H54 (cell line): ENCODE measurements around the gene CCDC15.

Experiments used
- DNase-seq: peaks from one replicate; pipeline ENCODE4 v3.0.0; 2011; ENCODE audit warnings: low spot score, mixed read lengths; ENCODE audit not compliant: insufficient read length
- FAIRE-seq: peaks from 3 replicates; lab custom pipeline; 2011; peaks lifted over from hg19 to GRCh38; lab: Jason Lieb, UNC
- POLR2A ChIP-seq: IDR thresholded peaks from 2 replicates; pipeline ENCODE4 v1.6.1; 2011; ENCODE audit warnings: low read depth, mild to moderate bottlenecking, low read length

Gene CCDC15

DNA sequence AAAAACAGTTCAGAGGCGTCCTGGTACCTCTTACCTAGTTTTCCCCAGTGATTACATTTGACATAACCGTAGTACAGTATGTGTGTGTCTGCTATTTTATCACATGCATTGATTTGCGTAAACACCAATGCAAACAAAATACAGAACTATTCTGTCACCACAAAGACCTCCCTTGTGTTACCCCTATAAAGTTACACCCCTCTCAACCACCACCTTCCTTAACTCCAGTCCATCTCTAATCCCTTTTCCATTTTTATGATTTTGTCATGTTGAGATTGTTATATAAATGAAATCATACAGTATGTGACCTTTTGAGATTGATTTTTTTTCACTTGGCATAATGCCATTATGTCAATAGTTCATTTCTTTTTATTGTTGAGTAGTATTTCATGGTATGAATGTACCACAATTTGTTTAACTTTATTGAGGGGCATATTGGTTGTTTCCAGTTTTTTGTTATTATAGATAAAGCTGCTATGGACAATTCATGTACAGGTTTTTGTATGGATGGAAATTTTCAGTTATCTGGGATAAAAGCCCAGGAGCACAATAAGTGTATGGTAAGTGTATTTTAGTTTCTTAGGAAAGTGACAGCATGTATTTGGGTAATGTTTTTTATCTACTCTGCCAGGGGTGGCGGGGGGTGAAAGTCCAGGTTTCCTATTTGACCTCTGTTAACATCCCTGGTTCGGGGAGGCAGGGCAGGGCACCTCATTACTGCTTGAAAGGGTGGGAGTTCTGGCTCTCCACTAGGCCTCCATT lies 103.1 kb downstream of the CCDC15 start:
- FAIRE-seq (no peak), DNase-seq (no peak)
- TF ChIP-seq POLR2A, result no peak

DNA sequence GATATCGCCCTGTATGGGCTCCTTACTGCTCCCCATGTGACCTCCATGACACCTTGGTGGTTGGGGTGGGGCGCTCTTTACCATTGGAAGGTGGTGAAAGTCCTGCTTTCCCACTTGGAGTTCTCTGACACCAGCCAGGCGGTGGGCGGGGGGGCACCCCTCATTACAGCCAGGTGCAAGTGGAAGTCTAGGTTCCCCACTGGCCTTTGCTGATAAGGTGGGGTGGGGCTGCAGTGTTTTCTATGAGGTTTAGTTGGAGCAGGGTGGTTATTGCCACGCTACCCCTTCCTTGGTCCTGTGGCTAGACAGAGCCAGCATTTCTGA lies 103.7 kb downstream of the CCDC15 start:
- DNase-seq (no peak), FAIRE-seq (no peak)
- no peak for TF ChIP-seq POLR2A

DNA sequence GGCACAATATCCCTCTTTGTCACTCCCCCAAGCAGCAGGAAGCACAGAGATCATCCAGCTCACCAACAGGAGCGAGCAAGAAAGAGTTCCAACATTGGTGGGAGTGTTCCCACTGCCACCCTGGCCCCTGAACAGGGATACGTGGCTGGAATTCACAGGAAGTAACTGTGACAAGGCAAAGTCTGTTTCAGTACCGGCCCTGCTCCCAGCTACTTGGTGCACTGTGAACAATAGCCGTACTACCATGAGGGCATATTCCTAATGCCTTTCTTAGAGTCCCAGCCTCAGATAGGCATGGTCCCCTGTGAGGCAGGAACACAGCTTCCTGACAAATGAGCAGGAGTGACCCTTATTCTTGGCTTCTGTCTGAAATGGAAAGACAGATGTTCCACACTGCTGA lies 107.3 kb downstream of the CCDC15 start:
- FAIRE-seq (no peak), DNase-seq (no peak)
- no peak for TF ChIP-seq POLR2A

DNA sequence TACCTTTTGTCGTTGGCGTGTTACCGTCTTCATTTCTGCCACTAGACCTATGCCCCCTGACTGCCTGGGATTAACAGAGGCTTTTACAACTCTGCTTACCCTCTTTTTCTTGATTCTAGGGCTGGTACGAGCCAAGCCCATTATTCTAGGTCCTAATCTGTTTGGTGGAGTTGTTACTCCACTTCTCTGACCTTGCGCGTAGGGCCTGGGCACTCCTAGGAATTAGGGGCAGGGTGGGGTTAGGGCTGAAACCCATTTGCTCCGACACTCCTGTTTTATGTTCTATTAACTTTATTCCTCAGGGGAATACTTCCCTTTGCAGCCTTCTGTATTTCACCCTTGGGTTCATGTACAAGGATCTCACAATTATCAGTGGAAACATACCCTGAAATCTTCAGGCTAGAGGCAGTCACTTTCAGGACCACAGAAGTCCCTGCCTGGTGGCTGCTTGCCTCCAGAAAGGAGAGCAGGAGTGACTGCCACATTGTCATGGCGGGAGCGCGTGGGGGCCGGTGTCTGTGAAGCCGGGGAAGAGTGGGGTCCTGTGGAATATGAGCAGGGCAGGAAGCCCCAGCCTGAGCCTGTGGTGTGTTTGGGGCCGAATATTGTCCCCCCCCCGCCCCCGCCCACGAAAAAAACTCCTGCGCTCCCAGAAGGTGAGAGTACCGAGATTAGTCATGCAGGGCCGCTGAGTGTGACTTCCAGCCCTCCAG lies 108.4 kb downstream of the CCDC15 start:
- FAIRE-seq (no peak), DNase-seq (no peak)
- no peak for TF ChIP-seq POLR2A

DNA sequence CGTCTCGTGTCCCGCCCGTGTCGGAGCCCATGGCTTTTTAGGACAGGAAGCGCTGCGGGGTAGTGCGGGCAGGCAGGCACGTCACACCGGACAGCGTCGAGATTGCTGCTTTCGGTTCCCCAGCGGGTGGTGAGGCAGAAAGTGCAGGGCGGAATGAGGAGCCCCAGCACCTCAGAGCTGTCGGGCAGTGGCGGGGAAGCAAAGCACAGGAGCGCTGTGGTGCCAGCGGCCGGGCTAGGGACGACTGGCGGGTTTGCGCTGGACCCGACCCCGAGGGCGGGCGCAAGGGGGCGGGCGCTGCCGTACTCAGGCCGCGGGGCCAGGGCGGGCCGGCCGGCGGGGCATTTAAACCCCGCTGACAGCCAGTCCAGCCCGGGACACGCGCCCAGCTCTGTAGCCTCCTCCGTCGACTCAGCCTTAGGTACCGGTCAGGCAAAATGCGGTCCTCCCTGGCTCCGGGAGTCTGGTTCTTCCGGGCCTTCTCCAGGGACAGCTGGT lies 109.0 kb downstream of the CCDC15 start, which contains the start of gene SLC37A2:
Gene SLC37A2 (plus strand): TSS at position 375 of the 498 bp plus-strand sequence. CDS start 63 bp downstream, at position 438.
- FAIRE-seq (no peak), DNase-seq (peak; percentile 53)
- no peak for TF ChIP-seq POLR2A

DNA sequence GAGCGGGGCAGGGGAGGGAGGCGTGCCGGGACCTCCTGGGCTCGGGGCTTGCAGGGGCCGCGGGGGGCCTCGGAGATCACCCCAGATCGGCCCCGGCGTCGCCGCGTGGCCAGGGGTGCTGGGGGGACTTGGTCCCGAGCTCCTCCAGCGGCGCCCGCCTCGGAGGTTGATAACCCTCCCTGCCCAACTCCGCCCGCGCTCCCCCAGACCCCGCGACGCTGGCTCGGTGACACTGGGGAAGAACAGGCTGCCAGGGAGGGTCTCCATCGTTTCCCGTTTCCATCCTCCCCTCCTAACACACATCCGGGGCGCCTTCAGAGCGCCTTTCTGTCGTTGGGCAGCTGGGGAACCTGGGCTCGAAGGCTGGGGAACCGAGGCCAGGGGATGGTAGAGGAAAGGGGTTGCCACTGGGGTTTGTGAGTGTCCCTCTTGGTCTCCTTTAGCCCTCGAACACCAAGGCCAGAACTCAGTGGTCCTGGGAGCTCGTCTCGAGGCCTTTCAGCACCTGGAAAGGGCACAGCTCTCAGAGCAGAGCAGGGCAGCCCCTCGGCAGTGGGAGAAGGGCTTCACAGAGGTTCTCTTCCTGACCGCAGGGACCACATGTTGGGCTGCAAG lies 109.5 kb downstream of the CCDC15 start:
- FAIRE-seq (no peak), DNase-seq (no peak)
- TF ChIP-seq POLR2A, result no peak

DNA sequence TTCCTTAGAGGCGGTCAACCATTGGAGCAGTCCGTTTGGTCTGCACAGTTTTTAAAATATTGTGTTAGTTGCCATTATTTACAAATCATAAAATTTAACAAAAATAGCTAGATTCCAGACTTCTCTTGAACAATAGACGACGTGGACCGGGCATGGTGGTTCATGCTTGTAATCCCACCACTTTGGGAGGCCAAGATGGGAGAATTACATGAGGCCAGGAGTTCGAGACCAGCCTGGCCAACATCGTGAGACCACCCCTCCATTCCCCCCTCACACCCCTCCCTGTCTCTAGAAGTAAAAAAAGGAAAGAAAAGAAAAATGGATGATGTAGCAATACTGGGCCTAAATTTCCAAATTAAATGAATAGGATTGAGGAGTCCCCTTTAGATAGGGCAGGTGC lies 110.1 kb downstream of the CCDC15 start:
- no peak for DNase-seq
- no peak for TF ChIP-seq POLR2A
- no peak for FAIRE-seq

DNA sequence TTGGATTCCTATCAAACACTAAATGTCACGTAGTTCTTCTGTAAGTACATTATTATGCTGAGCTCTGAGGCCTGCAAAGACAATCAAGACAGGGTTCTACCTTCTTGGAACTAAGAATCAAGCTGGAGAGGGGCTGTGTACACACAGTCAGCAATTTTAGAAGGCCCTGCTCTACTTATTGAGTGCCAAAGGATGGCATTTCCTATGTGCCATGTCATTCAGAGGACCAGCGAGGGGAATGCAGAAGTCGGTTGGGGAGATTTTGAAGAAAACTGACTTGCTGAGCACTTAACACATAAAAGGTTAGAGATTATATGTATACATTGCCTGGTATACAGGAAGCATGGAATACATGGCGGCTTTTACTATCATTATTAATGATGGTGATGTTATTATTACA lies 114.4 kb downstream of the CCDC15 start:
- DNase-seq (no peak), FAIRE-seq (no peak)
- TF ChIP-seq POLR2A, result no peak

DNA sequence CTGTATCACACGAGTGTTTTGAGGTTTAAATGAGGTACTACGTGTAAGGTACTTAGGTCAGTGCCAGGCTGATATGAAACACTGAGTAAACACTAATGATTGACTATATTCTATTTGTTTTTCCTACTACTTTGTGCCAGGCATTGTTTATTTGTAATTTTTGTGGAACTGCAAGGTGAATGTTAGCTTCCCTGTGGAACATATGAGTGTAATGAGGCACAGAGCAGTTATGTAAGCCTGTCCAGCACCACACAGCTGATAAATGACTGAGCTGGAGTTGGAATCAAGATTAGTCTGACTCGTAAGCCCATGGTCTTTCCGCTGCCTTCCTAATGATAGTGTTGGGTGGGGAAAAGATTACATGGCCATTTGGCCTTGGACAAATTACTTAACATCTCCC lies 115.0 kb downstream of the CCDC15 start:
- DNase-seq, result no peak
- no peak for TF ChIP-seq POLR2A
- FAIRE-seq, result no peak

DNA sequence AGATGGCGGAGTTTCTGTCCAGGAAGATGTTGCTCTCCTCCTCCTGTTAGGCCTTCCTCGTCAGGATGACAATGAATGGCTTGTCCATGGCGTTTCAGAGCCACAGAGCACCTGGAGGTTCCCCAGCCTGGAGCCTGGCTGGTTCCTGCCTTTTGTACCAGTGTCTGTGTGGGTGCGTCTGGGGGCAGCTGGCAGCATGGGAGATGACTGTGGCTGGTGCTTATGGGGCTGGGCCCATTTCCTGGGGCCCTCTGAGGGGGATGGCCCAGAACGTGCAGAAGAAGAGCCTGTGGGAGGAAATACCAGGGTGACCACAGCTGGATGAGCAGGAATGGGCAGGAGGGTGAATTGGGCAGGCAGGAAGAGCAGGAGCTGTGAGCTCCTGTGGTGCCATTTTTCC lies 115.8 kb downstream of the CCDC15 start:
- no peak for FAIRE-seq

DNA sequence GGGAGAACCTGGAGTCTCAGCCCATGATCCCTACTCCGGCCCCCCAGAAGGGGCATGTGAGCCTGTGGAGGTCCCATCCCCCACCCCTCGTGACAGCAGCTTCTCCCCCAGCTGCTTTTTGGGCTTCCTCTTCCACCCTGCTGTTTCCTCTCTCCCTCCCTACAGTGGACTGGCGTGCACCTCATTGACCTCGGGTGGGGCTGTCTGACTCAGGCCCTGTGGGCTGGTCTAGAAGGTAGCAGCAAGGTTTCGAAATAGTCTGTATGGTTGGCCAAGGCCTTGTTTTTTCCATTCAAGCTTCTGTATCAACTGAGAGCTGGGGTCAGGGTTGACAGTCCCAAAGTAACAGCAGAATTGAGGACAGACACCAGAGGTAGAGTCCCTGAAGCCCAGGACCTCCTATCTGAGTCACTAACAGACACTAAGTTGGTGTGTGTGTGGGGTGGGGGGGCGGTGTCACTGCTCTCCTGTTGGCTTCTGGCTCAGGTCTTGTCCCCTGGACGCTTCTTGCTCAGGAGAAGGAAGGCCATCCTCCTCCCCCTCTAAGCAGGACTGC lies 116.8 kb downstream of the CCDC15 start:
- peak; percentile 62 for DNase-seq
- FAIRE-seq, result peak; percentile 88
- TF ChIP-seq POLR2A, result no peak

More for the DNA sequence above, 115.8 kb downstream of the CCDC15 start:
- no peak for TF ChIP-seq POLR2A
- DNase-seq, result no peak

DNA sequence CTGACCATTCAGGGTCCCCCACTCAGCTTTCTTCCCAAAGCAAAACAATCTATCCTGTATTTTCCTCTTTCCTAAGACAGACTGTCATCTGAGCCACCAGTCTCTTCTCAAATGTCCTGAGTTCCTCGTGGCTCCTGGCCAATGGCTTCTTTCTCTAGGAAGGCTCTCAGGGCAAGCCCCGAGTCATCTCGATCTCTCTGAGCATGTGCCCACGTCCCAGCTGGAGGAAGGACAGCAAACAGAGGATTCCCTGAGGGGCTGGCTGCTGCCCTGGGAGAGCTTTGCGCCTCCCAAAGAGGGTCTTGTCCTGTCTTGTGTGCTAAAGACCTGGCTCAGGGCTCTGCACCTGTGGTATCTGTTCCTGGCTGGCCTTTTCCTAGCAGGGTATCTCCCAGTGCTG lies 117.4 kb downstream of the CCDC15 start:
- DNase-seq, result no peak
- FAIRE-seq, result no peak
- TF ChIP-seq POLR2A, result no peak

DNA sequence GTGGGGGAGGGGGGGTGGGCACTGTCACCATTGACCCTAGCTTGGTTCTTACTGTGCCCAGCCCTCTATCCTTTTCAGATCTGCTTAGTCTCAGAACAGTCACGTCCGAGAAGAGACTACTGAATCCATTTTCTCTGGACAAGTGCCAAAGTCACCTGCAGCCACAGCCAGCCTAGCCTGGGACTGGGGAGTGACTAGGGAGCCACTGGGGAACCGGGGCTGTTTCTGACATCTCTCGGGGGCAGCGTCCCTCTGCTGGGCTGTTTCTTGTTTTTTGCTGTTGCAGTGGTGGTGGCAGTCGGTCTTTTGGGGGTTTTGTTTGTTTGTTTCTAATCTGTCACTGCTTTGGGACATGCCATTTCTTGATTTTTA lies 117.8 kb downstream of the CCDC15 start:
- FAIRE-seq (no peak), DNase-seq (no peak)
- TF ChIP-seq POLR2A, result no peak

DNA sequence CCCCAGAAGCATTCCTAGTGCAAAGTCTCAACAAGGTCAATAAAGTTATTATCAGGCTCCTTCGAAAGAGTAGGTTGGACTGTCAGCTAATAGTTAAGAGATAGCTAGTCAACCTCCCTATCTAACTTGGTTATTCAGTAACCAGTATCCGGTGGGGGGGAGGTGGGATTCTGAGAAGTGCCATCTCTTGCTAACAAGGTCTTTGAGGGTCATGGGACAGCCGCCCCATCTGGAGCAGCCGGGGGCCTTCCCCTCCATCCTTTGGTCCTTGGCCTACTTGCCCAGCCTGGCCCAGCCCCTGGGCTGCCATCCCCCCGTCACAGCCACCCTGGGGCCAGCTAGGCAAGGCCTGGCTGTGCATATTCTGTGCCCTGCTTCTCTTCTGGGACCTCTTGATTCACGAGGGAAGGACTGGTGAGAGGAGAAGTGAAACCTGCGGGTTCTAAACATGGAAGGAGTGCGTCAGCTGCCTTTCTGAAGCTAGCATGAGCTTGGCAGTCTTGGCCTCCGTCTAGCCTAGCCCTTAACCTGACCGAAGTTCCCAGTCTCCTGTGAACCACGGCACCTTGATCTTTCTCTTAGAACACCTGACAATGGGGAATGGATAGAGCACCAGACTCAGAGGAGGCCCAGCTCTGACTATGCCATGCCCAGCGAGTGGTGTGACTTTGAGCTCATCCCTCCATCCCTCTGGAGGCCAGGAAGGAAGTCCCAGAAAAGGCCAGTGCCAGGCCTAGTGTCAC lies 118.4 kb downstream of the CCDC15 start:
- TF ChIP-seq POLR2A, result no peak
- FAIRE-seq (no peak), DNase-seq (no peak)
